T-cell (primary cell): ENCODE results near the gene PHF1. TPM values are rescaled to one million over a fixed set of nuclear protein-coding genes. Genes with fewer than 3 reads are reported as not detected.

Source experiments
- ATAC-seq, 4 experiments: fragments of 200-7000 bp in 3 of 4; fragments of 150-1000 bp in 1 of 4; cut with Tn5 transposase; replicated peaks in 1 of 4; 1 replicate in 3 of 4; 2 replicates in 1 of 4; pipeline ENCODE4 v1.10.0; 2021; ENCODE audit warnings: moderate library complexity in 3 of 4, mild to moderate bottlenecking in 2 of 4, moderate number of reproducible peaks in 1 of 4
- CTCF ChIA-PET, 2 donors: fragments of 300-600 bp; sonication (Branson Sonifier 250); formaldehyde crosslinking; loops; one replicate each; lab custom pipeline; 2022; ENCODE audit warnings: antibody characterized with exemption in 2 of 2; lab: Charles Lee
- POLR2A ChIA-PET, 2 donors: fragments of 300-600 bp; sonication (Branson Sonifier 250); formaldehyde crosslinking; loops; one replicate each; lab custom pipeline; 2022; ENCODE audit warnings: antibody characterized with exemption in 2 of 2; lab: Charles Lee
- DNase-seq, 35 experiments: peaks; one replicate each; pipeline versions ENCODE4 v3.0.0 to v3.0.0-alpha.2; 2013 to 2023
- H3K27ac ChIP-seq: one replicate; pipeline ENCODE4 v1.5.1; 2013; ENCODE audit warnings: low read length
- H3K27me3 ChIP-seq, 2 experiments: replicated peaks in 1 of 2; 1 replicate in 1 of 2; 2 replicates in 1 of 2; pipeline versions ENCODE4 v1.6.1 to v1.7.0; 2013; ENCODE audit warnings: low read length in 1 of 2, mixed read lengths in 1 of 2; ENCODE audit not compliant: control insufficient read depth in 2 of 2, insufficient read depth in 2 of 2; ENCODE audit errors: extremely low read depth in 1 of 2
- H3K36me3 ChIP-seq, 2 donors: 1 replicate in 1 of 2; 2 replicates in 1 of 2; pipeline versions ENCODE4 v1.6.1 to v1.7.0; 2013; ENCODE audit warnings: low read length in 1 of 2; ENCODE audit not compliant: control insufficient read depth in 2 of 2, insufficient read depth in 1 of 2; ENCODE audit errors: extremely low read depth in 1 of 2
- H3K4me1 ChIP-seq, 2 experiments: 1 replicate in 1 of 2; 2 replicates in 1 of 2; pipeline versions ENCODE4 v1.6.1 to v1.7.0; 2013; ENCODE audit warnings: low read length in 2 of 2, mixed read lengths in 1 of 2; ENCODE audit not compliant: insufficient read depth in 2 of 2, control insufficient read depth in 1 of 2; ENCODE audit errors: extremely low read depth in 1 of 2
- H3K4me3 ChIP-seq, 2 donors: 1 replicate in 1 of 2; 2 replicates in 1 of 2; pipeline versions ENCODE4 v1.5.1 to v1.7.0; 2013; ENCODE audit warnings: mild to moderate bottlenecking in 2 of 2, low read length in 1 of 2, moderate library complexity in 1 of 2; ENCODE audit not compliant: control insufficient read depth in 1 of 2; ENCODE audit errors: extremely low read depth in 1 of 2
- H3K9me3 ChIP-seq: 2 replicates; pipeline ENCODE4 v1.7.0; 2013
- H3K27ac Mint-ChIP-seq, 2 donors: one replicate each; pipeline ENCODE4 v1.8.0; 2020 to 2021; ENCODE audit warnings: mild to moderate bottlenecking in 2 of 2, mixed read lengths in 2 of 2
- H3K27me3 Mint-ChIP-seq, 2 donors: one replicate each; pipeline ENCODE4 v1.8.0; 2021 to 2022; ENCODE audit warnings: mixed read lengths in 2 of 2
- H3K36me3 Mint-ChIP-seq: one replicate; pipeline ENCODE4 v1.8.0; 2021; ENCODE audit warnings: mixed read lengths
- H3K4me1 Mint-ChIP-seq, 3 donors: one replicate each; pipeline ENCODE4 v1.8.0; 2020 to 2022; ENCODE audit warnings: mixed read lengths in 3 of 3, mild to moderate bottlenecking in 1 of 3
- H3K4me3 Mint-ChIP-seq, 3 donors: one replicate each; pipeline ENCODE4 v1.8.0; 2020 to 2022; ENCODE audit warnings: mild to moderate bottlenecking in 3 of 3, mixed read lengths in 3 of 3, moderate library complexity in 3 of 3
- H3K9me3 Mint-ChIP-seq, 3 donors: one replicate each; pipeline ENCODE4 v1.8.0; 2020 to 2022; ENCODE audit warnings: mixed read lengths in 3 of 3
- WGBS: methylation state at CpG from one replicate; pipeline ENCODE4 v1.1.5; 2013; ENCODE audit warnings: missing lambda C conversion rate; ENCODE audit not compliant: insufficient coverage; 5-methylcytosine and 5-hydroxymethylcytosine counted together
- total RNA-seq, 35 experiments: library from RNA in 6 of 35; stranded (reverse) in 6 of 35; fragments of 120-200 nt in 1 of 35; gene quantifications; one replicate each; pipeline versions ENCODE4 v1.2.1 to v1.2.4 and lab custom pipeline; 2013 to 2026

PHF1 gene
- total RNA-seq, 5 donors from 2014 or later (not counting 1 experiment from before 2014, with no cell fraction given): 169 to 372 (median 175) TPM

- POLR2A ChIA-PET: no interaction called here
- no CpG with 5 or more reads among the region's 9 CpGs for WGBS
- Mint-ChIP-seq H3K27me3 (no peaks in the 10 kb centered on the region), H3K4me3 (peak overlapping the region; percentile 18 to 94 (median 61)), H3K9me3 (no peaks in the 10 kb centered on the region), H3K36me3 (peaks cover 35% of the 10 kb centered on the region), H3K27ac (peak overlapping the region; percentile 55 to 96), H3K4me1 (peaks cover 76 to 87% (median 81%) of the 10 kb centered on the region in 3 donors)
- Histone ChIP-seq H3K27ac (peak overlapping the region; percentile 98), H3K4me1 (peaks cover 23 to 90% of the 10 kb centered on the region in 2 experiments), H3K4me3 (no peak overlapping the region), H3K9me3 (no peaks in the 10 kb centered on the region), H3K36me3 (peaks cover 0 to 49% of the 10 kb centered on the region in 2 donors), H3K27me3 (no peaks in the 10 kb centered on the region)
- ATAC-seq (no peak), DNase-seq (no peak)
- CTCF ChIA-PET: interaction anchor here in 1 of 2 donors (1.0 kb wide), 1 partner anchor 11 kb away, joined by 3 read pairs; no protein-coding TSS in a partner anchor
Measured at GRCh38 chr6:33415831-33416230, 5.0 kb downstream of the PHF1 start.

- peak in 2 of 35 experiments; percentile 15 to 32 for DNase-seq
- Histone ChIP-seq H3K27ac (peak overlapping the region; percentile 98), H3K36me3 (peaks cover 0 to 49% of the 10 kb centered on the region in 2 donors), H3K4me1 (peaks cover 23 to 88% of the 10 kb centered on the region in 2 experiments), H3K9me3 (no peaks in the 10 kb centered on the region), H3K27me3 (no peaks in the 10 kb centered on the region), H3K4me3 (peak overlapping the region; percentile 86 to 91)
- ChIA-PET POLR2A (no interaction called here), CTCF (interaction anchor here in 1 of 2 donors (0.6 to 1.6 kb wide), 3 partner anchors 8 to 26 kb away, joined by 3 to 7 read pairs (median 3); no protein-coding TSS in a partner anchor)
- peaks cover 35% of the 10 kb centered on the region for H3K36me3 Mint-ChIP-seq
- H3K27ac Mint-ChIP-seq: peak overlapping the region; percentile 96 to 99
- H3K27me3 Mint-ChIP-seq: no peaks in the 10 kb centered on the region
- no peak for ATAC-seq
- H3K4me1 Mint-ChIP-seq: peaks cover 76 to 90% (median 83%) of the 10 kb centered on the region in 3 donors
- H3K9me3 Mint-ChIP-seq: no peaks in the 10 kb centered on the region
- peak overlapping the region; percentile 92 to 94 (median 94) for H3K4me3 Mint-ChIP-seq
- WGBS: 34% methylated on average over 4 of the region's 12 CpGs
Measured at GRCh38 chr6:33416386-33417127, 5.7 kb downstream of the PHF1 start.

GRCh38 chr6:33417128-33417902 is 6.5 kb downstream of the PHF1 start:
- DNase-seq: peak in 3 of 35 experiments; percentile 32 to 44 (median 38)

GRCh38 chr6:33417903-33418689 is 7.3 kb downstream of the PHF1 start, which contains the start of gene CUTA:
Gene CUTA, minus strand, starts transcription at chr6:33418107. Its CDS starts 107 bp downstream, at chr6:33418000.
- Histone ChIP-seq H3K4me3 (peak within 1 kb of the TSS; percentile 86 to 91), H3K27ac (peak within 1 kb of the TSS; percentile 98), H3K36me3 (peaks cover 0 to 38% of the 10 kb centered on the region in 2 donors), H3K9me3 (no peaks in the 10 kb centered on the region), H3K4me1 (peaks cover 23 to 72% of the 10 kb centered on the region in 2 experiments), H3K27me3 (no peaks in the 10 kb centered on the region)
- no peaks in the 10 kb centered on the region for H3K9me3 Mint-ChIP-seq
- ATAC-seq (peak; percentile 86 to 92 (median 92)), DNase-seq (peak; percentile 95 to 100 (median 99))
- peak within 1 kb of the TSS; percentile 96 to 99 for H3K27ac Mint-ChIP-seq
- H3K4me3 Mint-ChIP-seq: peak within 1 kb of the TSS; percentile 92 to 94 (median 94)
- POLR2A ChIA-PET: interaction anchor here in 1 of 2 donors (0.6 to 1.2 kb wide), 3 partner anchors 12 to 152 kb away, joined by 3 to 5 read pairs (median 3); no protein-coding TSS in a partner anchor
- no peaks in the 10 kb centered on the region for H3K27me3 Mint-ChIP-seq
- H3K4me1 Mint-ChIP-seq: peaks cover 65 to 84% (median 79%) of the 10 kb centered on the region in 3 donors
- under 1% methylated on average over 39 of the region's 51 CpGs for WGBS
- CTCF ChIA-PET: interaction anchor here in 1 of 2 donors (1.3 to 1.6 kb wide), 3 partner anchors 11 to 36 kb away, joined by 3 to 12 read pairs (median 3); partner anchors contain the start of gene ZBTB9
- H3K36me3 Mint-ChIP-seq: peaks cover 28% of the 10 kb centered on the region

More at GRCh38 chr6:33417128-33417902, 6.5 kb downstream of the PHF1 start:
- Mint-ChIP-seq H3K27me3 (no peaks in the 10 kb centered on the region), H3K4me3 (peak overlapping the region; percentile 92 to 94 (median 94)), H3K9me3 (no peaks in the 10 kb centered on the region), H3K36me3 (peaks cover 34% of the 10 kb centered on the region), H3K4me1 (peaks cover 73 to 88% (median 84%) of the 10 kb centered on the region in 3 donors), H3K27ac (peak overlapping the region; percentile 96 to 99)
- no peaks in the 10 kb centered on the region for H3K9me3 ChIP-seq
- 0% methylated on average over 14 of the region's 25 CpGs for WGBS
- POLR2A ChIA-PET: interaction anchor here in 1 of 2 donors (0.6 kb wide), 2 partner anchors 13 to 104 kb away, joined by 4 to 5 read pairs; no protein-coding TSS in a partner anchor
- ATAC-seq: no peak
- peaks cover 0 to 46% of the 10 kb centered on the region in 2 donors for H3K36me3 ChIP-seq
- peak overlapping the region; percentile 86 to 91 for H3K4me3 ChIP-seq
- CTCF ChIA-PET: interaction anchor here in 1 of 2 donors (0.6 to 1.6 kb wide), 3 partner anchors 8 to 27 kb away, joined by 3 to 12 read pairs (median 7); no protein-coding TSS in a partner anchor
- no peaks in the 10 kb centered on the region for H3K27me3 ChIP-seq
- peaks cover 23 to 80% of the 10 kb centered on the region in 2 experiments for H3K4me1 ChIP-seq
- H3K27ac ChIP-seq: peak overlapping the region; percentile 98

- peak overlapping the region; percentile 96 to 99 for H3K27ac Mint-ChIP-seq
Measured at GRCh38 chr6:33418690-33419291, 8.0 kb downstream of the PHF1 start.

More at GRCh38 chr6:33418690-33419291, 8.0 kb downstream of the PHF1 start:
- peak in 25 of 35 experiments; percentile 30 to 83 (median 51) for DNase-seq
- peak overlapping the region; percentile 92 to 94 (median 94) for H3K4me3 Mint-ChIP-seq
- ChIA-PET CTCF (interaction anchor here (1.1 to 1.6 kb wide), 3 partner anchors 11 to 35 kb away, joined by 3 to 12 read pairs (median 3); partner anchors contain the start of gene ZBTB9 (in 1 of the 2)), POLR2A (interaction anchor here in 1 of 2 donors (1.0 to 1.2 kb wide), 2 partner anchors 141 to 152 kb away, joined by 3 read pairs; no protein-coding TSS in a partner anchor)
- Histone ChIP-seq H3K27me3 (no peaks in the 10 kb centered on the region), H3K9me3 (no peaks in the 10 kb centered on the region), H3K4me3 (peak overlapping the region; percentile 58 to 86), H3K36me3 (peaks cover 0 to 31% of the 10 kb centered on the region in 2 donors), H3K27ac (peak overlapping the region; percentile 98), H3K4me1 (peaks cover 23 to 65% of the 10 kb centered on the region in 2 experiments)
- H3K4me1 Mint-ChIP-seq: peaks cover 59 to 84% (median 72%) of the 10 kb centered on the region in 3 donors
- H3K36me3 Mint-ChIP-seq: peaks cover 22% of the 10 kb centered on the region
- H3K9me3 Mint-ChIP-seq: no peaks in the 10 kb centered on the region
- no peak for ATAC-seq
- 39% methylated on average over 6 of the region's 8 CpGs for WGBS
- no peaks in the 10 kb centered on the region for H3K27me3 Mint-ChIP-seq
